Ascending aorta (tissue), 2 donors: ENCODE results near the gene MED25. TPM values are rescaled to one million over a fixed set of nuclear protein-coding genes. Genes with fewer than 3 reads are reported as not detected.

ENCODE experiments used
- DNase-seq, 2 donors: peaks; one replicate each; pipeline ENCODE4 v3.0.0-alpha.2; 2019; ENCODE audit warnings: low spot score in 2 of 2
- H3K27ac ChIP-seq, 2 donors: fragments of 200-600 bp; sonication (generic); one replicate each; pipeline ENCODE4 v1.5.1; 2016 to 2017; ENCODE audit warnings: mild to moderate bottlenecking in 1 of 2
- H3K27me3 ChIP-seq: fragments of 200-600 bp; sonication (generic); one replicate; pipeline ENCODE4 v1.5.1; 2017
- H3K36me3 ChIP-seq, 2 donors: fragments of 200-600 bp; sonication (generic); one replicate each; pipeline ENCODE4 v1.5.1; 2016
- H3K4me1 ChIP-seq, 2 donors: fragments of 200-600 bp; sonication (generic); one replicate each; pipeline ENCODE4 v1.5.1; 2016 to 2017; ENCODE audit warnings: mild to moderate bottlenecking in 1 of 2
- H3K4me3 ChIP-seq, 2 donors: fragments of 200-600 bp; sonication (generic); one replicate each; pipeline ENCODE4 v1.5.1; 2016 to 2017; ENCODE audit warnings: mild to moderate bottlenecking in 1 of 2
- H3K9me3 ChIP-seq, 2 donors: fragments of 200-600 bp; sonication (generic); one replicate each; pipeline ENCODE4 v1.5.1; 2016
- intact Hi-C: fragments of 100-400 bp; cut with DNase I; formaldehyde crosslinking; loops from one replicate; pipeline ENCODE4 v1.15.1; 2023
- total RNA-seq: library from RNA; depleted of rRNA; stranded (reverse); fragments of >200 nt; gene quantifications from one replicate; pipeline ENCODE4 v1.1.0, GENCODE V29; 2016
- TF ChIP-seq, protein P1 (sequence below), 3 experiments: fragments of 200-600 bp in 2 of 3; fragments of 450-650 bp in 1 of 3; sonication (generic) in 2 of 3; IDR thresholded peaks; one replicate each; pipeline ENCODE4 v1.5.1; 2016 to 2019; ENCODE audit warnings: antibody characterized with exemption in 3 of 3, mild to moderate bottlenecking in 1 of 3, moderate library complexity in 1 of 3

The MED25 gene
- total RNA-seq, 1 donor from 2014 or later, result 54.0 TPM

- TF ChIP-seq, protein P1, sequence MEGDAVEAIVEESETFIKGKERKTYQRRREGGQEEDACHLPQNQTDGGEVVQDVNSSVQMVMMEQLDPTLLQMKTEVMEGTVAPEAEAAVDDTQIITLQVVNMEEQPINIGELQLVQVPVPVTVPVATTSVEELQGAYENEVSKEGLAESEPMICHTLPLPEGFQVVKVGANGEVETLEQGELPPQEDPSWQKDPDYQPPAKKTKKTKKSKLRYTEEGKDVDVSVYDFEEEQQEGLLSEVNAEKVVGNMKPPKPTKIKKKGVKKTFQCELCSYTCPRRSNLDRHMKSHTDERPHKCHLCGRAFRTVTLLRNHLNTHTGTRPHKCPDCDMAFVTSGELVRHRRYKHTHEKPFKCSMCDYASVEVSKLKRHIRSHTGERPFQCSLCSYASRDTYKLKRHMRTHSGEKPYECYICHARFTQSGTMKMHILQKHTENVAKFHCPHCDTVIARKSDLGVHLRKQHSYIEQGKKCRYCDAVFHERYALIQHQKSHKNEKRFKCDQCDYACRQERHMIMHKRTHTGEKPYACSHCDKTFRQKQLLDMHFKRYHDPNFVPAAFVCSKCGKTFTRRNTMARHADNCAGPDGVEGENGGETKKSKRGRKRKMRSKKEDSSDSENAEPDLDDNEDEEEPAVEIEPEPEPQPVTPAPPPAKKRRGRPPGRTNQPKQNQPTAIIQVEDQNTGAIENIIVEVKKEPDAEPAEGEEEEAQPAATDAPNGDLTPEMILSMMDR (IDR thresholded peaks at IDR 0.05), result no peak
- no peaks in the 10 kb centered on the region for H3K4me1 ChIP-seq
- H3K27me3 ChIP-seq, result no peaks in the 10 kb centered on the region
- peaks cover 61 to 81% of the 10 kb centered on the region in 2 donors for H3K36me3 ChIP-seq
- H3K27ac ChIP-seq, result no peak overlapping the region
- H3K9me3 ChIP-seq, result no peaks in the 10 kb centered on the region
- DNase-seq, result no peak
- intact Hi-C loops, result no loop called here
- no peak overlapping the region for H3K4me3 ChIP-seq
Observed at GRCh38 chr19:49791776-49792445, 26.2 kb upstream of the MED25 start.

DNA sequence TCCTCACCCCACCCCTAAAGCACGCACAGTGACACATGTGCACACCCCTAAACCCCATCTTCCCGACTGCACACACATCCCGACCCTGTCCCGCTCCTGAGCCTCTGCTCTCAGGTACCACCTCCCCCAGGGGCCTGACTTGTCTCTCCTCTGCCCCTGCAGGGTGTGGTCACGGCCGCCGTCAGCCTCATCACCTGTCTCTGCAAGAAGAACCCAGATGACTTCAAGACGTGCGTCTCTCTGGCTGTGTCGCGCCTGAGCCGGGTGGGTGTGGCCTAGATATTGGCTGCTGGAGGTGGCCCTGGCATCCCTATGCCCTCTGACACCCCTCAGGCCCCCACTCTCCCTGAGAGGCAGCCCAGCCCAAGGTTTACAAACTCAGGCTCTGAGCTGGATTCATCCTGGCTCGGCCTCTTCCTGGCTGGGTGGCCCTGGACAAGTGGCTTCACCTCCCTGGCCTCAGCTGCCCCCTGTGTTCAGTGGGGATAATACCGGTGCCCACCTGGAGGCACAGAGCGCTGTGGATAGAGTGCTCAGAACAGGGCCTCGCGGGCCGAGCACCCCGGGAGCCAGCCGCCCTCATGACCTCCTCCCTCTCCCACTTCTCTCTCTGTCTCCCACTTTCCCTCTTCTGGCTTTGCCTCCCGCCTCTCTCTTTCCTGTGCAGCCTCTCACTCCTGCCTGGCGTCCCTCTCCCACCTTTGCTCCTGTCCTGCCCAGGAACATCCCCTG lies 25.1 kb upstream of the MED25 start:
- no peak overlapping the region for H3K4me3 ChIP-seq
- no peaks in the 10 kb centered on the region for H3K27me3 ChIP-seq
- no peak for DNase-seq
- TF ChIP-seq, protein P1 (IDR thresholded peaks at IDR 0.05), result no peak
- H3K4me1 ChIP-seq, result no peaks in the 10 kb centered on the region
- peaks cover 68 to 85% of the 10 kb centered on the region in 2 donors for H3K36me3 ChIP-seq
- H3K27ac ChIP-seq, result no peak overlapping the region
- intact Hi-C loops, result no loop called here
- H3K9me3 ChIP-seq, result no peaks in the 10 kb centered on the region

DNA sequence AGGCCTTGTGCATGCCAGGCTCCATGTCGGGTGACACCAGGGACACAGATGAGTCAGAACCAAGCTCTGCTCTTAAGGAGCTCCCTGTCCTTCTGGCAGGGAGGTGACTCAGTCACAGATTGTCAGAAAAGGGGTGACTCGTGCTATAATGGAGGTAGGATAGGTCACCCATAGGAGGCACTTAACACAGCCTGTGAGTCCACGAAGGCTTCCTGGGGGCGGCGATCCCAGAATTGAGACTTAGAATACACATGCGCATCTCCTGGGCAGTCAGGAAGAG lies 24.6 kb upstream of the MED25 start:
- TF ChIP-seq, protein P1 (IDR thresholded peaks at IDR 0.05), result no peak
- Histone ChIP-seq H3K27ac (no peak overlapping the region), H3K9me3 (no peaks in the 10 kb centered on the region), H3K36me3 (peaks cover 68 to 87% of the 10 kb centered on the region in 2 donors), H3K4me3 (no peak overlapping the region), H3K4me1 (no peaks in the 10 kb centered on the region), H3K27me3 (no peaks in the 10 kb centered on the region)
- intact Hi-C loops, result no loop called here
- no peak for DNase-seq

DNA sequence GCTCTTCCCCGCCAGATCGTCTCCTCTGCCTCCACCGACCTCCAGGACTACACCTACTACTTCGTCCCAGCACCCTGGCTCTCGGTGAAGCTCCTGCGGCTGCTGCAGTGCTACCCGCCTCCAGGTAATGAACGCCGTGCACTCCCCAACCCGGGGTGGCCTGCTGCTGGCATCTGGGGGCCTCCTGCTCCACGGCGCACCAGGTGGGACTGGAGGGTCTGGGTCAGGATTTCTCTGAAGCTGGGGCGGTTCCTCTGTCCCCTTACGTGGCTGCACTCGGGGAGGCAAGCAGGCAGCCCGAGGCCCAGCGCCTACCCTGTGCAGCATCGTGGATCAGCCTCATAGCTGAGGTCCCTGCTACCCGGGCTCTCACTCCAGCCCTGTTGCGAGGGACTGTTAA lies 22.5 kb upstream of the MED25 start:
- no peak for DNase-seq
- Histone ChIP-seq H3K36me3 (peaks cover 80 to 97% of the 10 kb centered on the region in 2 donors), H3K27ac (no peak overlapping the region), H3K4me3 (no peak overlapping the region), H3K9me3 (no peaks in the 10 kb centered on the region), H3K27me3 (no peaks in the 10 kb centered on the region), H3K4me1 (no peaks in the 10 kb centered on the region)
- TF ChIP-seq, protein P1 (IDR thresholded peaks at IDR 0.05), result no peak
- intact Hi-C loops, result no loop called here

- Histone ChIP-seq H3K36me3 (peaks cover 72 to 94% of the 10 kb centered on the region in 2 donors), H3K9me3 (no peaks in the 10 kb centered on the region), H3K4me3 (no peak overlapping the region), H3K27me3 (no peaks in the 10 kb centered on the region), H3K27ac (no peak overlapping the region), H3K4me1 (peaks cover 0 to 5% of the 10 kb centered on the region in 2 donors)
- peak in 1 of 2 donors; percentile 58 for DNase-seq
- TF ChIP-seq, protein P1 (IDR thresholded peaks at IDR 0.05), result no peak
- intact Hi-C loops, result no loop called here
Observed at GRCh38 chr19:49798574-49798973, 19.5 kb upstream of the MED25 start.
